ENCODE measurements around the gene RBMS3.

- no peak for TF ChIP-seq EP300 (IDR thresholded peaks at IDR 0.05)
- TF ChIP-seq CTCF (IDR thresholded peaks at IDR 0.05) = no peak
- no peak for TF ChIP-seq POLR2A (IDR thresholded peaks at IDR 0.05)
These were observed 668.3 kb downstream of the RBMS3 start for GRCh38 chr3:29949131-29949530.
